OCI-M2 (cell line): Measurements from ENCODE around the gene PRRX2.
"Not testable (repeated sequence)": the region's sequence is repeated elsewhere in the genome, so short reads cannot be mapped to it uniquely, and the experiment has no call there.

Source experiments
- DNase-seq: peaks from one replicate; lab custom pipeline; 2025; ENCODE audit not compliant: unreplicated experiment; lab: John Stamatoyannopoulos, UW

Gene PRRX2

GRCh38 chr9:129653823-129654553 is 11.5 kb upstream of the PRRX2 start:
- DNase-seq = no peak

GRCh38 chr9:129654554-129655040 is 10.8 kb upstream of the PRRX2 start:
- no peak for DNase-seq

DNA sequence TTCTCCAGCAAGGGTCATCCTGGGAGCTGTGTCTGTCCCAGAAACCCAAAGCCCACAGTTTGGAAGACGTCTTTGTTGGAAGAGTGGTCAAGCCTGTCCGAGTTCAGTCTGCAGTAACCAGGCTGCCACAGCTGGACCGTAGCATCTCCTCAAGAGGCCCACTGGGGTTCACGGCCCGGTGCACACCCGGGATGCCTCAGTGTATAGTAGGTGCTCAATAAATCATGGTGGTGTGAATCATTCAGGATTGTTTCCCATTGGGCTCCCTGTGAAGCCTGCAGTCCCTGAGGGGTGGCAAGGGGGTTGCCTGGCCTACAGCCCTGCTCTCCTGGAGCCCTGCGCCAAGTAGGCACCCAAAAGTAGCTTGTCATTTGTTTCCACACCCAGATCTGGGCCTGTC is 10.3 kb upstream of the PRRX2 start:
- no peak for DNase-seq

DNA sequence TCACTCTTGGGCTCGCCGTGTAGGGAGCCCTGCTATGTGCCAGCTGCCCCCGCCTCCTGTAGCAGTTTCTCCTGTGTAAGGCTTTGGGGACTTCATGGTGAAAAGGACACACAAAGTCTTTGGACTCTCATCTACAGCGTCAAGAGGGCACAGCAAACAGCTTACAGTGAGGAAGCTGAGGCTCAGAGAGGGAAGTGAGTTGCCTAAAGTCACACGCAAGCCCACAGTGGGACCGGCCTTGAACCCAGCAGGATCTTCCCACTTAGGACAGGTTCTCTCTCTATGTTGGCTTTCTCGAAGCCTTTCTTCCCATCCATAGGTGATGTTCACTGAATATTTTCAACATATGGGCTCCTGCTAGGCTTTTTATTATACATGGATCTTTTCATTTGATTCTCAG is 9.8 kb upstream of the PRRX2 start:
- no peak for DNase-seq

DNA sequence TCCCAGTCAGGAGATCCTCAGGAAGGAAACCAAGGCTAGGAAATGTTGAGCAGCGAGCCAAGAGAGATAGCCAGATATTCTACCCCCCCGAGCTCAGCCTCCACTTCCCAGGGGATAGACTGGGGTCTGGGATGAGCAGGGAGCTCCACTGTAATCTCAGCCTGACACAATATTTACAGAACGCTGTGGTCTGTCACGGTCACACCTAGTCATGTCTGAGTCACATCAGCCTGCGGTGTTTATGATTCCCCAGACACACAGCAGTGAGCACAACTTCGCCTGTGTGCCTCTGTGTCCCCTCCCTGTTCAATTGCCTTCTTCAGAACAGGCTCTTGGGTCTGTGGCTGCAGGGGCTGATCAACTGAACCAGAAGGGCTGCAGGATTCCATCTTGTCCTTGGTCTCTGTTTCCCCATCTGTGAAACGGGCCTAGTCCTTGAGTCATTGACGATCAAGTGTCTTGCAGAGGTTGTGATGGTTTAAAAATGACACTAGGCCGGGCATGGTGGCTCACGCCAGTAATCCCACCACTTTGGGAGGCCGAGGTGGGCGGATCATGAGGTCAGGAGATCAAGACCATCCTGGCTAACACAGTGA is 8.6 kb upstream of the PRRX2 start:
- no peak for DNase-seq

- DNase-seq = no peak
Observed at GRCh38 chr9:129661029-129661428, 4.4 kb upstream of the PRRX2 start.

DNA sequence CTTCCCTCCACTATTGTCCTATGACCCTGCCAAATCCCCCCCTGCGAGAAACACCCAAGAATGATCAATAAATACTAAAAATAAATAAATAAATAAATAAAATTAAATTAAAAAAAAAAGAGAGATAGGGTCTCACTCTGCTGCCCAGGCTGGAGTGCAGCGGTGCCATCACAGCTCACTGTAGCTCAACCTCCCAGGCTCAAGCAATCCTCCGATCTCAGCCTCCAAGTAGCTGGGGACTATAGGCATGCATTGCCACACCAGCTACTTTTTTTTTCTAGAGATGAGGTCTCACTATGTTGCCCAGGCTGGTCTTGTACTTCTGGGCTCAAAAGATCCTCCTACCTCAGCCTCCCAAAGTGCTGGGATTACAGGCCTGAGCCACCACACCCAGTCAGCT is 3.2 kb upstream of the PRRX2 start:
- not testable (repeated sequence) for DNase-seq

- no peak for DNase-seq
Observed at GRCh38 chr9:129664746-129665388, 580 bp upstream of the PRRX2 start.

GRCh38 chr9:129665814-129666520 is 520 bp downstream of the PRRX2 start:
- no peak for DNase-seq

GRCh38 chr9:129666575-129666974 is 1.1 kb downstream of the PRRX2 start:
- no peak for DNase-seq

DNA sequence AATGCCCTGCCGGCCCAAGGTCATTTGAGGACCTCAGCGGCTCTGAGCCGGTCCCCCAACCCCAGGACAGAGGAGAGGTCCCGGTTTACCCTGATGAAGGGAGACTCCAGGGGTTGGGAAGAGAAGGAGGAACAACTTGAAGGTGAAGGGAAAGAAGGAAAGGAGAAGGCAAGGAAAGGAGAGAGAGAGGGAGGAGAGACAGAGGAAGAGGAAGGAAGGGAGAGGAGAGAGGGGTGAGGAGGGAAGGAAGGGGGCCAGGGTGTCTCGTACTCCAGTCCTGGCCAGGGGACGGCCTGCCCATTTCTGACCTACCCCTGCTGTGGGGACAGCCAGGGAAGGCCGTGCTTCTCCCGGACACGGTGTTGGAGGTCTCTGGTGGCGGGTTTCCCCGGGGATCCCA is 1.9 kb downstream of the PRRX2 start:
- DNase-seq = no peak

DNA sequence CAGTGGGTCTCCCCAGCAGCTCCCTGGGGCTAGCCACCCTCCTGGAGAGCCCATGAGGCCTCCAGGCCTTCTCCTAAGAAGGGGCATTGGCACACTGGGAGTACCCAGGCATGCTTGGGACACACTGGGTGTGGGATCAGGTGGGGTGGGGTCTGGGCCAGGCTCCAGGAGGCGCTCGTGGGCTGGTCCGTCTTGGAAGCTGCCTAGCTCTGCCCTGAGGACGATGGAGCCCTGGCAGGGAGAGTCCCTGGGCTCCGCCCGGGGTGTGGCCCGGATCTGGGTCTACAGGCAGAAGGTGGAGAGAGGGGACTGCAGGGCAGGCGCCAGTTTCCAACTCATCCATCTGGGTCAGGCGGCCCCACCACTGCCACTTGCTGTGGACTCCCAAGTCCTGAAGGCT is 2.4 kb downstream of the PRRX2 start:
- no peak for DNase-seq

DNA sequence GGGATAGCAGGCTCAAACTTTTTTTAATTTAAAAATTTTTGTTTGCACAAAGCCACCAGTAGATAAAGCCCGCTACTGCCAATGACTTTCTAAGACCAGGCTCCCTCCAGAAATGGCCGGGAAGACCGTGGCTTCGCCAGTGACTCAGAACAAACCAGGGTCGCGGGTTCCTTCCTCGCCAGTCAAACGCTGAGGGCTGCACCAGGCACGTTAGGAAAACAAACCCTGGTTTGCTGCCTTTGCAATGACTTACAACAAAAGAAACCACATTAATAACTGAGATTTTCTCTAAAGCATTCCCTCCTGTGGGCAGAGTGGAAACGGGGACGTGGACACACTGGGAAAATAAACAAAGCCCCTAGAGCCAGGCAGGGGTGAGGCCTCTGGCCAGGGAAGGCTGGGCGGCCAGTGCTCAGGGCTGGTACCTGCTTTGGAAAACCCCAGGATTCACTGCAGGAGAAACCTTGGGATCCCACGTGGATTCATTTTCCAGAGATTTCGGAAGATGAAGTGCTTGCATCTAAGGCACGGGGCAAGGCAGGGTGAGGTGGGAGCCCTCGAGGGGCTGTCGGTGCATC is 3.8 kb downstream of the PRRX2 start:
- DNase-seq = no peak

- DNase-seq = no peak
Observed at GRCh38 chr9:129669946-129670345, 4.5 kb downstream of the PRRX2 start.

GRCh38 chr9:129671065-129671464 is 5.6 kb downstream of the PRRX2 start:
- DNase-seq = no peak

DNA sequence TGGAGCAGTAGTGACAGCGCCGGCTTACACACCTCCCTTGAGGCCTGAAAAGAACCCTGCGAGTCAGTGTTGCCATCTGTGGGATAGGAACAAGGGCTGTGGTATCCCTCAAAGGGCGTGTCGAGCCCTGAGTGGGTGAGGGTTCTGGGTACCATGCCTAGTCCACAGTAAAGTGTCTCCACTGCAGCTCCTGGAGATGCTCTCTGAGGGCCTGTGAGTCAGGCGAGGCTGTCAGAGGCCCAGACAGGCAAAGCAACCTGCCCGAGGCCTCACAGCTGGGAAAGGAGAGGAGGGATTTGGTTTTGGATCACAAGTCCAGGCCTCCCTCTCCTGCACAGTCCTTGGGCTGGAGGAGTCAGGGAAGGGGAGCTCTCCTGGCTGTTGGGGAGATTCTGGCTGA is 6.1 kb downstream of the PRRX2 start:
- no peak for DNase-seq

GRCh38 chr9:129672702-129673101 is 7.3 kb downstream of the PRRX2 start:
- DNase-seq = no peak

- DNase-seq = no peak
Observed at GRCh38 chr9:129673602-129674001, 8.2 kb downstream of the PRRX2 start.

GRCh38 chr9:129674229-129674628 is 8.8 kb downstream of the PRRX2 start:
- no peak for DNase-seq

- no peak for DNase-seq
Observed at GRCh38 chr9:129675620-129676019, 10.2 kb downstream of the PRRX2 start.

GRCh38 chr9:129676287-129676686 is 10.8 kb downstream of the PRRX2 start:
- no peak for DNase-seq
